MV-4-11 (cell line): ENCODE data around the gene MAGEL2.

Experiments used
- DNase-seq: peaks from one replicate; lab custom pipeline; 2025; lab: John Stamatoyannopoulos, UW

Gene MAGEL2

DNA sequence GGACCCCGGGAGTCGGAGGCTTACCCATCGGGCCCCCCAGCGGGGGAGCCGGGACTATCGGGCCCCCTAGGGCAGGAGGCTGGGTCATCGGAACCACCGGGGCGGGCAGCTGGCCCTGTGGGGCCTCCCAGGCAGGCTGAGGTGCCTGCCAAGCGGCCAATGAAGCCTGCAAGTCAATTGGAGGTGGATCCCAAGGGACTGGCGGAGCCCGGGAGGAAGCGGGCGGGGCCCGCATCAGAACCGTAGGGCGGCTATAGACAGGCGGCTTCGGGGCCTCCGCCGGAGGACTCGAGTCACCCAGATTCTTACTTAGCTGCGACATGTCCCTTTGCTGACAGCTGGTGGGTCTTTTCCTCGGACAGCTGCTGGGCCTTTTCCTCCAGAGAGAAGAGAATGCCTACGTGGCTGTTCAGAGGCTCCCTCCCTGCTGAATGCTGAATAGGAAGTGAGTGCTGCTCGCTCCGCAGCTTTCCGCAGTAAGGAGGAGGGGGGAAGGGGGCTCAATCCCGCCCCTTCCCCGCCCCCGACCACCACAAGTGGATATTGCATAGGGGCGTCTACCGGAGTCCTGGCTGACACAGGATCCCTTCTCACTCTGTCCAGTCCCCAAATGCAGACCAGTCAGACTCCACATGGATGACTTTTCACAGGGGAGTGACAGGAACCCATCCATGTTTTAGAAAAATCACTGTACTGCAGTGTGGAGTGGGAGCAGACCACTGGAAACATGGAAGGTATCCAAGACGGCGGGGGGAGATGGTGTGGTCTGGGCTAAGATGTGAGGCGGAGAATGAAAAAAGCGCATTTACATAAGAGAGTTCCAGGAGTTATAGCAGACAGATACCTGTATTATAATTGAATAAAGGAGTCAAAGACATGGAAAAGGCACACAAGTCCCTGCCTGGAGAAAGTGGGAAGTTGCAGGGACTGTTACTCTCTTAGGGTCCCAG lies at the start of gene MAGEL2:
Gene MAGEL2 (minus strand): TSS at position 447 of the 950 bp plus-strand sequence. CDS start 125 bp downstream, at position 322.
- no peak for DNase-seq

DNA sequence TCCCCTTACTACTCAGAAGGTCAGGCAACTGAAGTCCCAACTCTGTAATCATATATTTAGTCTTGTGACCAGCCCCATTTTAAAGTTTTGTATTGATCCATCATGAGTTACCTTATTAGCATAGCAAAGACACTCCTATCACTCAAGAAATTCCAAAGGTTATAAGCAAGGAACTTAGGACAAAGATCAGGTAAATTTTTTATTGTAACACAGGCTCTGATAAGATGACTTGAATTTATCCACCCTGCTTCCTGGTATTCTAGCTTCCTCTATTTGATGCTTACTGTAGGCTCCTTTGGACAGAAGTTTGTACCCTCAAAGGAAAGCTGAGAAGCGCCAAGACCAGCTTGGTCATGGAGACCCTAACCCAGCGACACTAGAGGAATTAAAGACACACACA lies 47.6 kb upstream of the MAGEL2 start:
- DNase-seq = no peak

DNA sequence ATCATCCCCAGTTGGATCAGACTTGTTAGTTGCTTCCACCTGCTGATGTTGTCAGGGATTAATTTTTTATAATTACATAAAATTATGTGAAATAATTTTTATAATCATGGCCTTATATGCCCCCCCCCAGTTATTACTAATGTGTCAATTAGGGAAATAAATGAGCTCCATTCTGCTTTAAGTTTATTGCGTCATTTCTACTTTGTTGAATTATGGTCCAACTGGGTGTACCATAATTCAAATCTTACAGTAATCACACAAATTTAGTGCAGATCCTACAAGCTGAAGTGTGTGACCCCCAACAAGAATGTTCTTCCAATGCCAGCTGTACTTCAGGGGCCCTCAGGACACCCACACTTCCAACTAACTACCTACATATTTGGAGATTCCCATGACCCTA lies 46.9 kb upstream of the MAGEL2 start:
- DNase-seq = no peak

DNA sequence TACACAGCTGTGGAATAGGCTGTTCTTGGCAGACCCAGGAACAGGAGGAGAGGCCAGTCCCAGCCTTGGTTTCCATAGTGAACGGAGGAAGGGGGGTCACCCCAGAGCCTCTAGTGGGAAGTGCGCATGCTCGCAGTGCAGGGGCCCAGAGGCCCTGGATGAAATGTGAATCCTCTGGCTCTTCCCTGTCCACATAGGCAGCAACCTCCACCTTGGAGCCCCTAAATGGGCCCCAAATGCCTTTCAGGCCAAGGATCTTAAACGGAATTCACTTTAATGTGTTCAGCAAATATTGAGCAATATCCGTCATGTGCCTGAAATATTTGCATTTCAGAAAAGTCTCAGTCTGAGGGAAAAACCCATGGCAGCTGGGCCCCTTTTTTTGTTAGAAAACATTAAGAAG lies 42.8 kb upstream of the MAGEL2 start:
- DNase-seq = no peak

DNA sequence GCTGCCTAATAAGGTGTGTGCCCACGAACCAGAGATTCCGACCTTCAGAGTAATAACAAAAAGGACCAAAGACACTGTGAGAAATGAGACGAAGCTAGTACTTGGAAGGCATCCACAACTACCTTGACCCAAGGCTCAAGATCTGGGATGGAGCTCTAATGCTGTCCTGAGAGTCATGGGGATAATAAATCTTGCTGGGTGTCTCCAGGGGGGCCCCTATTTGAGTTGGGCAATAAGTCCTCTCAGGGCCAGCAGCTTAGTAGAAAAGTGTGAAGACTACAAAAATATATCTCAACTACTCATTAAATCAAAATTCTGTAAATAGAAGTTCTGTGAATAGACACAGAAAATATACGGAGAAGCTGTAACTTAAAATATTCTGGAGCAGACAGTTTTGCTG lies 42.3 kb upstream of the MAGEL2 start:
- DNase-seq = no peak

DNA sequence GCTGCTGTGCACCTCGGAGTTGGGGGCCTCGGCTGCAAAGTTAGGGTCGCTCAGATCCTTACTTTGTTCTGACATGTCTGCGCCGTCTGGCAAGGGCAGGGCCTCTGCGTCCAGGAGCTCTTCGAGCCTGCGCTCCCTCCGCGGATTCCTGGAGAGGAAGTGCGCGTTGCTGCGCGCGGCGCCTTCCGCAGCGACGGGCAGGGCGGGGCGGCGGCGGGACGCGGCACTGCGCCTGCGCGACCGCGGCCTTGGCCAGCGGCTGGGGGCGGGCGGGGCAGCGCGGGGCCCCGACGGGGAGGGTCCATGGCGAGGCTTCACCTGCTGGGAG lies 39.4 kb upstream of the MAGEL2 start, which contains the start of gene NDN:
Gene NDN (minus strand): TSS at position 163 of the 328 bp plus-strand sequence. CDS start 88 bp downstream, at position 75.
- DNase-seq = peak; percentile 38

DNA sequence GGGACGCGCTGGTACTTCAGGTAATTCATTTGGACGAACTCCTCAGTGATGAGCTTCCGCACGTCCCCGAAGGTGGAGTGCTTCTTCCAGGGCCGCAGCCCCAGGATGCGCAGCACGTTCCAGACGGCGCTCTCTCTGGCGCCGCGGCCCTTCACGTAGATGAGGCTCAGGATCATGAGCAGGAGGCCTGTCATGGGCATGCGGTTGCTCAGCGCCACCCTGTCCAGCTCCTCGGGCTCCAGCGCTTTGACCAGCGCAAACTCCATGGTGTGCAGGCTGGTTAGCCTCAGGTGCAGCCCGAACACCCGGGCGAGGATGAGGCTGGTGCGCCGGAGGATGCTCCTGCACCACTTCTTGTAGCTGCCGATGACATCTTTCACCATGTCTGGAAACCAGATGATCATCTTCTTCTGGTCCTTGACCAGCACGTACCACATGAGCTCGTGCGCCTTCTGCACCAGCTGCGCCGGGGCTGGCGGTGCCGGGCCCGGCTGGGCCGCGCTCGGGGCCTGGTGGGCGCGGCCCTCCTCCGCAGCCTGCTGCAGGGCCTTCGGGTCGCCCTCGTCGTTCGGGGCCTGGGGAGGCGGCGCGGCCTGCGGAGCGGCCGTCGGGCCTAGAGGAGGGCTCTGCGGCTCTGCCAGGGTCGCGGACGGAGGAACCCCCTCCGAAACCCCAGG lies 38.9 kb upstream of the MAGEL2 start:
- DNase-seq = no peak

DNA sequence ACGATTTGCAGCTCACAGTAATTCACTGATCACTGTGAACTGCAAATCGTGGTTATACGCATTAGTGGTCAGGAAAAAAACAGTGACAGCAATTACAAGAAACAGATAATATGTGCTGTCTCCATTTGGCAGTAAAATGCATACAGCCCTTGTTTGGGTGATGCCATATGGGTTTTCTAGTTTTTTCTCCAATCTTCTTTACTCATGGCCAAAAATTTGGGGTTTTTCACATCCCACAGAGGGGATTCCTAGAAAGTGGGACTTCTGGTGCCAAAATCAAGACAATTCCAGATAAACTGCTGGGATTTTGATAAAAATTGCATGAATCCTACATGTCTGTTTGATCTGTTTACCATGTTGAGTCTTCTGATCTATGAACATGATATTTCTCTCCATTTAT lies 23.8 kb upstream of the MAGEL2 start:
- DNase-seq = peak; percentile 13

DNA sequence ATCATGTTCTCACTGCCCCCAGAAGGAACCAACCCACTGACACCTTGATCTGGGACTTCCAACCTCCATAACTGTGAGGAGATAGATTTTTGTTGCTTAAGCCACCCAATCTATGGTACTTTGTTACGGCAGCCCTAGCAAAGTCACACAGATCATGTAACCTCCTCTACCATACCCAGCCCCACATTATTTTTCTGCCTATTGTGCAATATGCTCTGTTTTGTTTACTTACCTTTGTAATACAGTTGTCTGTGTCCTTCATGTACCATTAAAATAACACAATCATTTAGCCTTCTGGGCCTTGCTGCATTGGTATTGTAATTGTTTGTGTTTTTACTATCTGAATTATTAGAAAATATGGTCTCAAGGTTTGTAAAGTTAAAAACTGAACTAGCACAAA lies 23.3 kb upstream of the MAGEL2 start:
- DNase-seq = no peak

DNA sequence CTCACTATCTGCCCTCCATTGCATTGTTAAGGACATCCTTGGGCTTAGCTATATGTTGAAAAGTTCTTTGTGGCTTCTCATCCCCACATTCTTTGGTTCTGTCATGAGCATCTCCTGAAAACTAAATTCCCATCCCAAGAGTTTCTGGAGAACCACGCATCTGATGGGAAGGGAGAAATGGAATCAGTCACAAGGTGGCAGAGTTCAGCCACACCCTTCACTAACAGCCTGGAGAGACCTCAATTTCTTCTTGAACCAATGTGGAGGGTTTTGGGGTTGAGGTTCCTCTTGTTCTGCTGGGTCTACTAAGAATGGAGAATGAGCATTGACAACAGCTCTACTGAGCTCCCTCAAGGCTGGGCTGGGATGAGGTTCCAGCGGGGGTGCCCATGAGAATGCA lies 15.6 kb upstream of the MAGEL2 start:
- DNase-seq = no peak

DNA sequence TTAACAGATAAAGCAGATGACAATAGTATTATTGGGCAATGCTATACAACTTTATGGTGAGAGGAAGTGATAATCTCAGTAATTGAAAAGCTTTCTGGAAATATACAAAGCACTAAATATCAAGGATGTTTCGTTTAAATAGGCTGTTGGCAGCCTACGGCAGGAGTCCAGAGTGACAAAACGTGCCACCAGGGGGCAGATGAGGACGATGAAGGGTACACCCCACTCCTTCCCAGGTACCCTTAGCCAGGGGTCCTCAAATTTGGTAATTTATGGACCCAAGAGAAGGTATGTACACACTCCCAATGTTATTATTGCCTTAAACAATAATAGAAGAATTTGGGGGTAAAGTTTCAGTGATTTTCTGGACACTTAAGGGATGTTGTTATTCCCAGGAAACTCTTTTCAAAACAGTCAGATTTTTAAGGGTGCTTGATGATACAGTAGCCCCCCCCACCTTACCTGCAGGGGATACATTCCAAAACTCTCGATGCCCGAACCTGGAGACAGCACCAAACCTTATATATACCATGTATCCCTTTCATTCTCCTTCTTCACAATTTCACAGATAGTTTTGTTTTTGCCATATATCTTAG lies 1.4 kb upstream of the MAGEL2 start:
- DNase-seq = no peak

DNA sequence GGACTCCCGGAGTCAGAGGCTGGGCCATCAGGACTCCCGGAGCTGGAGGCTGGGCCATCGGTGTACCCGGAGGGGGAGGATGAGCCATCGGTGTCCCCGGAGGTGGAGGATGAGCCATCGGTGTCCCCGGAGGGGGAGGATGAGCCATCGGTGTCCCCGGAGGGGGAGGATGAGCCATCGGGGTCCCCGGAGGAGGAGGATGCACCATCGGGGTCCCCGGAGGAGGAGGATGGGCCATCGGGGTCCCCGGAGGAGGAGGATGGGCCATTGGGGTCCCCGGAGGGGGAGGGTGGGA lies 719 bp downstream of the MAGEL2 start:
- no peak for DNase-seq

DNA sequence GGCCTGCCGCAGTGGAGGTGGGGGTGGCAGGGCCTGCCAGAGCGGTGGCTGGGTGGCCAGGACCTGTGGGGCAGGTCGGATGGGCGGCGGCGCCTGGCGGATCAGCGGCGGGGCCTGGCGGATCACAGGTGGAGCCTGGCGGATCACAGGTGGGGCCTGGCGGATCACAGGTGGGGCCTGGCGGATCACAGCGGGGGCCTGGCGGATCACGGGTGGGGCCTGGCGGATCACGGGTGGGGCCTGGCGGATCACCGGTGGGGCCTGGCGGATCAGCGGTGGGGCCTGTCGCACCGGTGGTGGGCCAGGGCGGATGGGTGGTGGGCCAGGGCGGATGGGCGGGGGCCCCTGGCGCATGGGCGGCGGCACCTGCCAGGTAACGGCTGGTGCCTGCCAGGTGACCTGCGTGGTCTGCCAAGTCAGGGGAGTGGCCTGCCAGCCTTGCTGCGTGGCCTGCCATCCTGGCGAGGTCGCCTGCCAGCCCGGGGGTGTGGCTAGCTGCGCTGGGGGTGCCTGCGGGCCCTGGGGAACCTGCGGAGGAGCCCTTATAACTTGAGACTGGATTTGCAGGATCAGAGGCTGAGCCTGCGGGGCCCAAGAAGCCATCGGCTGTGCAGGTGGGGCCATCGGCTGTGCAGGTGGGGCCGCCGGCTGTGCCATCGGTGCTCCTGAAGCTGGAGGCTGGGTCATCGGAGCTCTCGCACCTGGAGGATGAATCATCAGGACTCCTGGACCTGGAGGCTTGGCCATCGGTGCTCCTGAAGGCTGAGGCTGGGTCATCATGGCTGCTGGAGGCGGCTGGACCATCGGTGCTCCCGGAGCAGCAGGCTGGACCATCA lies 1.3 kb downstream of the MAGEL2 start:
- no peak for DNase-seq

DNA sequence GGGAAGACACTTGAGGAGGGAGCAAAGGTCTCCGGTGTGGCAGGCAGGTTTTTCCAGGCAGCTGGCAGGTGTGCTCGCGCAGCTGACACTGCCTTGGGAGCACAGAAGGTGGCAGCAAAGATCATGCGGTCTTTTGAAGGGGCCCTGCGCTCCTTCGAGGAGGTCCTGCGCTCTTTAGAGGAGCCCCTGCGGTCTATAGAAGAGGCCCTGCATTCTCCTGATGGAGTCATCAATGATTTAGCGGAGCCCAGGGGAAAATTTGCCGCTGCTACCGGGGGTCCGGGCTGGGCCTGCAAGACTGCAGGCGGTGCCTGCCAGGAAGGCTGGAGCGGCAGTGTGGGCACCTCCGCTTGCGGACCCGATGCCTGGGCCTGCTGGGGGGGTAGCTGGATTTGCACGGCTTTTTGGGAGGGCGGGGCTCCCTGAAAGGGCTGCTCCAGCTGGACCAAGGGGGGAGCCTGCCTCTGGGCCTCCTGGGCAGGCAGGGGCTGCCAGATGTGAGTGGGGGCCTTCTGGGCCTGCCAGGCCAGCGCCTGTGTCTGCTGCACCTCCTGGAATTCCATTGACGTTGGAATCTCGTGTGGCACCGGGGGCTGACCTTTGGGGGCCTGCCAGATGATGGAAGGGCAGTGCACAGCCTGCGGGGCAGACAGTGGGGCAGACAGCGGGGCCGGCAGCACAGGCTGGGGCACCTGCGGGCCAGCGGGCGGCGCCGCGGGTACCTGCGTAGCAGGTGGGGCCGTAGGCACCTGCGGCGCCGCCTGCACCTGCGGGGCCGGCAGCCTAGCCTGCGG lies 2.1 kb downstream of the MAGEL2 start:
- no peak for DNase-seq

DNA sequence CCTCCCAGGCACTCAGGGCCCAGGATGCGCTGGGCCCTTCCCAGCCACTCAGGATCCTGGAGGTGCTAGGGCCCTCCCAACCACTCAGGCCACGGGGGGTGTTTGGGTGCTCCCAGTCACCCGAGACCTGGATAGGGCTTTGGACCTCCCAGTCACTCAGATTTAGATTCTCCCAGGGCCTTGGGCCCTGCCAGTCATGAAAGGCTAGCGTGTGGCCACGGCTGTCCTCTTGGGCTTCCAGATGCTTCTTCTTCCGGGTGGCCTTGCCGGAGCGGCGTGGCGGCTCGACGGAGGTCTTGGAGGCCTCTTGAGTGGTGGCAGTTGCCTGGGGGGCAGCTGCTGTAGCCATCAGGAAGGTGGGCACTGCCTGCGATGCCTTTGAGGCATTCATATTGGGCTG lies 2.8 kb downstream of the MAGEL2 start:
- no peak for DNase-seq

DNA sequence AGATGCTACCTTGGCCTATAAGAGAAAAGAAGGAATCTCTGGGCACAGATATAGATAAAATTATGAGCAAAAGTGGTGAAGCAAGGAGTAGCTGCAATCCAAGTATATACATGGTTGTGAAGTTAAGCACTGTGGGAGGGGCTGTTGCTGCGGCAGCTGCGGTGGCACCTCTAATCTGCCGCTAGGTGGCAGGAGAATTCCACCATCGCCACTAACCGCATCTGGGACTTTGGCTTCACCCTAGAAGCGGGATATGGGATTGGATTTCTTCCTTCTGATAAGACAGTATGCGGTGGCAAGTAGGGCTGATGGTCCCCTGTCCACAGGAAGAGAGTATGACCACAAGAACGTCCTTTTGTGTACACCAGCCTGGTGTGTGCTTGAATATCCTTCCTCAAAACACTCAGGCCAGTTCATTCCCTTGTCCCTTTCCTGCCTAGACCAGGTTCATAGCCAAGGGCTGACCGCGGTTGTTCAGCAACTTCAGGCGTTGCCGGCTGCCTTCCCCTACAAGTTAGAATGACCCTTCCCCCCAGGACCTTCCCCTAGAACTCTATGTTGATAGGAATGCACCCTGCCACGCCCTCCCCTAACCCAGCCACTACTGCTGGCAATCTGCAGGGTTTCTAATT lies 5.1 kb downstream of the MAGEL2 start:
- peak; percentile 54 for DNase-seq

DNA sequence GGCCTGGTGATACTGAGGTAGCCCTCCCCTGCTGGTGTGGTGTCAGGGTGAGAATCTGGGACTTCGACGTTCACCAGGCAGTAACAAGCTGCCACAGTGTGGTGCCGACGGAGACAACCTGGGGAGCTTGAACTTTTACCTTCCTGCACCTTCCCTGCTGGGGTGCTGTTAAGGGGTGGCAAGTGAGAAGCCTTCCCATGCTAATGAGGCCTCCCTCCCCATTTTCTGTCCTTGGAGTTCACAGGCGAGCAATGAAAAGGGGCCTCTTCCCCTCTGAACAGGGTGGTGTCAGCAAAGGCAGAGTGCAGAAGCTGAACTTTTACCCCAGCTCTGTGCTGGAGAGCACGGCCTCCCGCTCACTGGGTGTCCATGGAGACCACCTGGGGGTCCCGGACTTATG lies 13.5 kb downstream of the MAGEL2 start:
- DNase-seq = no peak

DNA sequence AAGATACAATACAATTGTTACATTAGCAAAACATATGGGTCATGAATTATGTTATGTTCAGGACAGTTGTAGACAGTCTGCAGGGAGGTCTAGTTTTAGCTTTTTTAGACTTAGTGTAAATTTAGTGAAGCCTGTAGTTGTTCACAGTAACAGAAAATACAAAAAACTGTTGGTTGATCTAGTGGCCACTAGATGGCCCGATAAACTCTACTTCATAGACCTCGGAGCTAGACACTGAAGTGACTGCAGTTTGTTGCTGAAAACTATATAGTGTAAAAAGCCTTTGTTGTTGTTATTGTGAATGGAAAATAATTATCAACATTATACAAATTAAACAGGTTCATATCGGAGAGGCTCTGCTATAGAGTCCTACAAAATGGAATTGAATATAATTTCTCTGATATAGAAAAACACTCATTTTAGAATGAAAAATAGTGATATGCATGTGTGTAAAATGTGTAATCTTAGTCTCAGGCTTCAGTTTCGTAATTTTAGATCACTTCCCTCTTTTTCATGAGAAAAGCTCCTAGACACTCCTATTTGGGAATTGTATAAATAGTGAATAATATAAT lies 18.3 kb downstream of the MAGEL2 start:
- peak; percentile 33 for DNase-seq

DNA sequence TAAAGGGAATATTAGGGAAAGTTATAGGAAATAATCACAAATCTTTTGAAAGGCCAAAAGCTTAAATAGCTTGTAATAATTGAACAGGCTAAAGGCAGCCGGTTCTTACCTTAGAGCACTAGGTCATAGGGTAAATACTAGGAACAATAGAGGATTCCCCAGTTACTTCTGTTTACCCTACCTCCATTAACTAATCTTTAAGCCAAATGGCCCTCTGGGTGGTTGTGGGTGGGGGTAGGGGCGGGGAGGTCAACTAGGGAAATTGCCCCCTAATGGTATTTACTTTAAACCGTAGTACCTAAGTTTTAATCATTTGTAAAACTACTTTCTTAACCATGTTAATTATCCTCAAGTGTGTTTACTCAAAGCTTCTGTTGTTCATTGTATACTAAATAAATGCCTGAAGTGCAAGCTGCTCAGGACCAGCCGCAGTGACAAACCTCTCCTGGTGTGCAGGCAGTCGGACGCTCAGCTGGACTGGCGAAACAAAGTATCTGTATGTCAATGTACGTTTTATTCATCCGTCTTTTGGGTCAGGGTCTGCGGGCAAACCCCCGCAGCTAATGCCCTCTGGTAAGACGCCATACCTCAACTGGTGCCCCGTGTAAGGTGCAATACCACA lies 18.9 kb downstream of the MAGEL2 start:
- DNase-seq = no peak

DNA sequence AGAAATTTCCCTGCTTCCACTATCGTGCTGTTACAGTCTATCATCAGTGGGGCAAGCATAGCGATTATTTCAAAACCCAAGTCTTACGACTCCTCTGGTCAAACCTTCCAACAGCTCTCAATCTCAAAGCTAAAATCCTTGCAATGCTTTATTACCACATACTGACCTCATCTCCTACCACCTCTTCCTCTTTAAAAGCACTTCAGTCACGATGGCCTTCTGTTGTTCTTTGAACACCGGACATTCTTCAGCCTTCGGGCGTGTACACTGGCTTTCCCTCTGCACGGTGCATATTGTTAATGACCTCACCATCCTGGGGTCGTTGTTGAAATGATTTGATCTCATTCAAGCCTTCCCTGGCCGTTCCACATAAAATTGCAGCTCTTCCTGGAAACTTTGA lies 31.1 kb downstream of the MAGEL2 start:
- DNase-seq = peak; percentile 77
